CD4-positive, alpha-beta memory T cell (primary cell): Measurements from ENCODE around the gene LRRC1. TPM values are rescaled to one million over a fixed set of nuclear protein-coding genes. Genes with fewer than 3 reads are reported as not detected.

Experiments
- CTCF ChIA-PET: fragments of 350-600 bp; sonication (Branson Sonifier 250); formaldehyde crosslinking; loops from one replicate; lab custom pipeline; 2021; ENCODE audit warnings: inconsistent platforms; ENCODE audit not compliant: partially characterized antibody; lab: Charles Lee
- POLR2A ChIA-PET: fragments of 350-600 bp; sonication (Branson Sonifier 250); formaldehyde crosslinking; loops from one replicate; lab custom pipeline; 2021; ENCODE audit not compliant: partially characterized antibody; lab: Charles Lee
- DNase-seq, 5 donors: peaks; one replicate each; pipeline versions ENCODE4 v3.0.0 to v3.0.0-alpha.2; 2020 to 2022; ENCODE audit warnings: mixed read lengths in 1 of 5
- H3K27ac ChIP-seq: one replicate; pipeline ENCODE4 v1.7.0; 2013; ENCODE audit warnings: low read depth, low read length
- H3K27me3 ChIP-seq: 2 replicates; pipeline ENCODE4 v1.7.0; 2013; ENCODE audit warnings: mild to moderate bottlenecking, low read length, moderate library complexity; ENCODE audit not compliant: insufficient read depth
- H3K36me3 ChIP-seq: 2 replicates; pipeline ENCODE4 v1.7.0; 2013; ENCODE audit warnings: mild to moderate bottlenecking, low read length, moderate library complexity; ENCODE audit not compliant: insufficient read depth
- H3K4me1 ChIP-seq: 2 replicates; pipeline ENCODE4 v1.7.0; 2013; ENCODE audit warnings: mild to moderate bottlenecking, low read length, moderate library complexity; ENCODE audit not compliant: insufficient read depth
- H3K4me3 ChIP-seq, 2 donors: one replicate each; pipeline ENCODE4 v1.7.0; 2013; ENCODE audit warnings: low read length in 2 of 2, mild to moderate bottlenecking in 1 of 2
- H3K9me3 ChIP-seq, 2 donors: one replicate each; pipeline ENCODE4 v1.7.0; 2013; ENCODE audit warnings: low read length in 2 of 2, control low read depth in 1 of 2; ENCODE audit not compliant: control insufficient read depth in 1 of 2
- H3K27ac Mint-ChIP-seq, 7 donors: one replicate each; pipeline ENCODE4 v1.8.0; 2020 to 2021; ENCODE audit warnings: mixed read lengths in 7 of 7, mild to moderate bottlenecking in 6 of 7, inconsistent platforms in 3 of 7, moderate library complexity in 3 of 7
- H3K27me3 Mint-ChIP-seq, 2 donors: one replicate each; pipeline ENCODE4 v1.8.0; 2020 to 2021; ENCODE audit warnings: mixed read lengths in 2 of 2
- H3K36me3 Mint-ChIP-seq, 2 donors: one replicate each; pipeline ENCODE4 v1.8.0; 2020 to 2021; ENCODE audit warnings: mixed read lengths in 2 of 2, inconsistent platforms in 1 of 2, mild to moderate bottlenecking in 1 of 2
- H3K4me1 Mint-ChIP-seq, 4 donors: one replicate each; pipeline ENCODE4 v1.8.0; 2020 to 2021; ENCODE audit warnings: mixed read lengths in 4 of 4, mild to moderate bottlenecking in 1 of 4
- H3K4me3 Mint-ChIP-seq, 8 donors: one replicate each; pipeline ENCODE4 v1.8.0; 2020 to 2021; ENCODE audit warnings: mixed read lengths in 8 of 8, mild to moderate bottlenecking in 7 of 8, moderate library complexity in 6 of 8, inconsistent platforms in 3 of 8
- H3K9me3 Mint-ChIP-seq, 8 donors: one replicate each; pipeline ENCODE4 v1.8.0; 2020 to 2021; ENCODE audit warnings: mixed read lengths in 8 of 8, mild to moderate bottlenecking in 5 of 8, inconsistent platforms in 3 of 8, moderate library complexity in 1 of 8
- intact Hi-C: fragments of 100-400 bp; cut with micrococcal nuclease; formaldehyde crosslinking; loops from one replicate; pipeline ENCODE4 v1.15.1; 2023
- polyA plus RNA-seq, 2 donors: library from polyadenylated mRNA; unstranded; fragments of 300-500 nt; fragmentation: Illumina TruSeq; gene quantifications; one replicate each; pipeline ENCODE4 v1.2.3, GENCODE V29; 2021
- total RNA-seq, 2 experiments: library from RNA; stranded (reverse); gene quantifications; one replicate each; pipeline ENCODE4 v1.2.3, GENCODE V29; 2021

LRRC1 gene
- total and polyA plus RNA-seq, 4 experiments from 2014 or later, result 2.2 to 5.2 (median 3.7) TPM

GRCh38 chr6:53929821-53930120 is 135.0 kb downstream of the LRRC1 start:
- H3K4me1 ChIP-seq, result no peaks in the 10 kb centered on the region
- H3K9me3 ChIP-seq, result no peaks in the 10 kb centered on the region
- H3K27me3 ChIP-seq, result no peaks in the 10 kb centered on the region
- no peak overlapping the region for H3K4me3 Mint-ChIP-seq
- no peaks in the 10 kb centered on the region for H3K9me3 Mint-ChIP-seq
- H3K36me3 ChIP-seq, result no peaks in the 10 kb centered on the region
- no peaks in the 10 kb centered on the region for H3K4me1 Mint-ChIP-seq
- no peak overlapping the region for H3K27ac Mint-ChIP-seq
- no peaks in the 10 kb centered on the region for H3K36me3 Mint-ChIP-seq
- ChIA-PET CTCF (no interaction called here), POLR2A (no interaction called here)
- no peak overlapping the region for H3K27ac ChIP-seq
- no peaks in the 10 kb centered on the region for H3K27me3 Mint-ChIP-seq
- no peak overlapping the region for H3K4me3 ChIP-seq
- intact Hi-C loops, result no loop called here
- DNase-seq, result no peak

- POLR2A ChIA-PET, result no interaction called here
- Histone ChIP-seq H3K4me3 (no peak overlapping the region), H3K9me3 (no peaks in the 10 kb centered on the region), H3K4me1 (no peaks in the 10 kb centered on the region), H3K27ac (no peak overlapping the region), H3K36me3 (no peaks in the 10 kb centered on the region), H3K27me3 (no peaks in the 10 kb centered on the region)
- no peak overlapping the region for H3K4me3 Mint-ChIP-seq
- intact Hi-C loops, result no loop called here
- no peaks in the 10 kb centered on the region for H3K9me3 Mint-ChIP-seq
- no peaks in the 10 kb centered on the region for H3K36me3 Mint-ChIP-seq
- H3K27me3 Mint-ChIP-seq, result no peaks in the 10 kb centered on the region
- CTCF ChIA-PET, result no interaction called here
- no peaks in the 10 kb centered on the region for H3K4me1 Mint-ChIP-seq
- H3K27ac Mint-ChIP-seq, result no peak overlapping the region
- DNase-seq, result no peak
Observed at GRCh38 chr6:53930330-53930729, 135.5 kb downstream of the LRRC1 start.

- Histone ChIP-seq H3K27ac (no peak overlapping the region), H3K36me3 (no peaks in the 10 kb centered on the region), H3K4me3 (no peak overlapping the region), H3K9me3 (no peaks in the 10 kb centered on the region), H3K4me1 (no peaks in the 10 kb centered on the region), H3K27me3 (no peaks in the 10 kb centered on the region)
- Mint-ChIP-seq H3K4me3 (no peak overlapping the region), H3K4me1 (no peaks in the 10 kb centered on the region), H3K36me3 (no peaks in the 10 kb centered on the region), H3K27ac (no peak overlapping the region), H3K27me3 (no peaks in the 10 kb centered on the region), H3K9me3 (no peaks in the 10 kb centered on the region)
- POLR2A ChIA-PET, result no interaction called here
- CTCF ChIA-PET, result no interaction called here
- no peak for DNase-seq
- intact Hi-C loops, result no loop called here
Observed at GRCh38 chr6:53931086-53931485, 136.3 kb downstream of the LRRC1 start.

GRCh38 chr6:53932516-53932915 is 137.7 kb downstream of the LRRC1 start:
- ChIA-PET CTCF (no interaction called here), POLR2A (no interaction called here)
- H3K27ac ChIP-seq, result no peak overlapping the region
- H3K27me3 ChIP-seq, result no peaks in the 10 kb centered on the region
- DNase-seq, result no peak
- Mint-ChIP-seq H3K9me3 (no peaks in the 10 kb centered on the region), H3K27me3 (no peaks in the 10 kb centered on the region), H3K27ac (no peak overlapping the region), H3K4me3 (no peak overlapping the region), H3K4me1 (peaks cover 0 to 5% (median 2%) of the 10 kb centered on the region in 4 donors), H3K36me3 (no peaks in the 10 kb centered on the region)
- H3K36me3 ChIP-seq, result no peaks in the 10 kb centered on the region
- intact Hi-C loops, result no loop called here
- H3K9me3 ChIP-seq, result no peaks in the 10 kb centered on the region
- no peaks in the 10 kb centered on the region for H3K4me1 ChIP-seq
- no peak overlapping the region for H3K4me3 ChIP-seq

- Mint-ChIP-seq H3K36me3 (no peaks in the 10 kb centered on the region), H3K27me3 (no peaks in the 10 kb centered on the region), H3K4me3 (no peak overlapping the region), H3K27ac (no peak overlapping the region), H3K4me1 (peaks cover 0 to 11% (median 5%) of the 10 kb centered on the region in 4 donors), H3K9me3 (no peaks in the 10 kb centered on the region)
- CTCF ChIA-PET, result interaction anchor here (0.7 kb wide), 1 partner anchor 62 kb away, joined by 3 read pairs; no protein-coding TSS in a partner anchor
- Histone ChIP-seq H3K9me3 (no peaks in the 10 kb centered on the region), H3K4me3 (no peak overlapping the region), H3K27me3 (no peaks in the 10 kb centered on the region), H3K27ac (no peak overlapping the region), H3K4me1 (no peaks in the 10 kb centered on the region), H3K36me3 (no peaks in the 10 kb centered on the region)
- POLR2A ChIA-PET, result no interaction called here
- intact Hi-C loops, result no loop called here
- no peak for DNase-seq
Observed at GRCh38 chr6:53934023-53934422, 139.2 kb downstream of the LRRC1 start.

- Mint-ChIP-seq H3K4me3 (no peak overlapping the region), H3K4me1 (peaks cover 0 to 11% (median 5%) of the 10 kb centered on the region in 4 donors), H3K36me3 (no peaks in the 10 kb centered on the region), H3K9me3 (no peaks in the 10 kb centered on the region), H3K27me3 (no peaks in the 10 kb centered on the region), H3K27ac (no peak overlapping the region)
- POLR2A ChIA-PET, result no interaction called here
- Histone ChIP-seq H3K27ac (no peak overlapping the region), H3K4me1 (no peaks in the 10 kb centered on the region), H3K4me3 (no peak overlapping the region), H3K9me3 (no peaks in the 10 kb centered on the region), H3K27me3 (no peaks in the 10 kb centered on the region), H3K36me3 (no peaks in the 10 kb centered on the region)
- CTCF ChIA-PET, result interaction anchor here (1.0 kb wide), 1 partner anchor 49 kb away, joined by 3 read pairs; no protein-coding TSS in a partner anchor
- no peak for DNase-seq
- intact Hi-C loops, result no loop called here
Observed at GRCh38 chr6:53937461-53937860, 142.7 kb downstream of the LRRC1 start.

- Histone ChIP-seq H3K36me3 (no peaks in the 10 kb centered on the region), H3K27me3 (no peaks in the 10 kb centered on the region), H3K9me3 (no peaks in the 10 kb centered on the region), H3K4me3 (no peak overlapping the region), H3K4me1 (no peaks in the 10 kb centered on the region), H3K27ac (no peak overlapping the region)
- Mint-ChIP-seq H3K36me3 (no peaks in the 10 kb centered on the region), H3K9me3 (no peaks in the 10 kb centered on the region), H3K27me3 (no peaks in the 10 kb centered on the region), H3K4me3 (no peak overlapping the region), H3K4me1 (peaks cover 0 to 11% (median 5%) of the 10 kb centered on the region in 4 donors), H3K27ac (no peak overlapping the region)
- POLR2A ChIA-PET, result no interaction called here
- no peak for DNase-seq
- intact Hi-C loops, result no loop called here
- CTCF ChIA-PET, result no interaction called here
Observed at GRCh38 chr6:53938810-53939209, 144.0 kb downstream of the LRRC1 start.

GRCh38 chr6:53939830-53940229 is 145.0 kb downstream of the LRRC1 start:
- no peak overlapping the region for H3K4me3 Mint-ChIP-seq
- DNase-seq, result no peak
- no peak overlapping the region for H3K4me3 ChIP-seq
- no peak overlapping the region for H3K27ac Mint-ChIP-seq
- no peak overlapping the region for H3K27ac ChIP-seq
- no peaks in the 10 kb centered on the region for H3K36me3 ChIP-seq
- POLR2A ChIA-PET, result no interaction called here
- no peaks in the 10 kb centered on the region for H3K27me3 ChIP-seq
- peaks cover 0 to 2% of the 10 kb centered on the region in 2 donors for H3K27me3 Mint-ChIP-seq
- intact Hi-C loops, result no loop called here
- no peaks in the 10 kb centered on the region for H3K36me3 Mint-ChIP-seq
- H3K4me1 Mint-ChIP-seq, result peaks cover 0 to 11% (median 5%) of the 10 kb centered on the region in 4 donors
- no peaks in the 10 kb centered on the region for H3K4me1 ChIP-seq
- CTCF ChIA-PET, result no interaction called here
- H3K9me3 Mint-ChIP-seq, result no peaks in the 10 kb centered on the region
- H3K9me3 ChIP-seq, result no peaks in the 10 kb centered on the region
